GM12892 (cell line): ENCODE measurements around the gene AP3D1.

ENCODE experiments used
- POLR2A ChIP-seq: IDR thresholded peaks from 2 replicates; pipeline ENCODE4 v1.6.1; 2011; ENCODE audit warnings: low read depth, low read length, control low read depth
- POLR2AphosphoS5 ChIP-seq: IDR thresholded peaks from 2 replicates; pipeline ENCODE4 v1.6.1; 2011; ENCODE audit warnings: low read depth, low read length, control low read depth
- TAF1 ChIP-seq: IDR thresholded peaks from 2 replicates; pipeline ENCODE4 v1.6.1; 2011; ENCODE audit warnings: low read depth, mild to moderate bottlenecking, control low read depth, low read length, borderline replicate concordance

DNA sequence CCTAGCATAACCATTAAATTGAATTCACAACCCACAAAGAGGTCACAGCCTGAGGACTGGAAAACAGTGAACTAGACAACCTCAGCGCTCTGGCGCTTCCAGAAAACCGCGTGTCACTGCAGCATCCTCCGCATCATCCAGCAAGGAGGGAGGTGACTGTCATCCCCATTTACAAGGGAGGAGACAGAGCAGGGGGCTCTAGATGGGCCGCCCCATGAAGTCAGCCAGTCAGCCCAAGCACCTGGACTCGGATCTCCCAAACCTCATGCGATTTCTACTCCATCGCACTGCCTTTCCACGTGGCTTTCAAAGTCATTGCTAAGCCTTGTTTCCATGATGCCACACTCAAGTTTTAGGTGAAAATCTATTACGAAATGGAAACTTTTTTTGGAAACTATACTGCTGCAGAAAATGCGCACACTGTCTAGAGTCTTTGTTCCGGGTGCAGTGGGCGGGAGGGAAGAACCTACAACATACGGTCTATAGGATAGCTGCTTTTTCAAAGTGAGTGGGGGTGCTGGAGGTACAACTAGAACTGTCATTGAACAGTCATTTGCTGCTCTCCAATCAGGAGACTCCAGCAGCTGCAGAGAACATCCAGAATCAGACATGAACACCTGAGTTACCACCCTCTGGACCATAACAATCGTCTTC lies 2.8 kb downstream of the AP3D1 start:
- TF ChIP-seq POLR2A (no peak), POLR2AphosphoS5 (no peak), TAF1 (no peak)
